Lower leg skin (tissue), 4 donors: Measurements from ENCODE around the gene CSN1S1. TPM values are rescaled to one million over a fixed set of nuclear protein-coding genes. Genes with fewer than 3 reads are reported as not detected.

Experiments used
- DNase-seq, 2 donors: peaks; one replicate each; pipeline ENCODE4 v3.0.0-alpha.2; 2019; ENCODE audit warnings: low spot score in 2 of 2
- H3K4me3 ChIP-seq: fragments of 200-600 bp; sonication (generic); 2 replicates; pipeline ENCODE4 v1.5.1; 2017; ENCODE audit warnings: mild to moderate bottlenecking, low read depth; ENCODE audit not compliant: poor library complexity, severe bottlenecking
- POLR2A ChIP-seq, 2 donors: fragments of 450-650 bp; IDR thresholded peaks; one replicate each; pipeline ENCODE4 v1.6.1; 2016 to 2017; ENCODE audit warnings: antibody characterized with exemption in 2 of 2, mild to moderate bottlenecking in 1 of 2, moderate library complexity in 1 of 2
- WGBS, 2 donors: methylation state at CpG; one replicate each; pipeline ENCODE4 v1.1.5; 2018; 5-methylcytosine and 5-hydroxymethylcytosine counted together
- intact Hi-C: fragments of 100-400 bp; cut with DNase I; formaldehyde crosslinking; loops from one replicate; pipeline ENCODE4 v1.15.0; 2023; ENCODE audit warnings: low total_unique reads
- total RNA-seq, 4 donors: library from RNA; depleted of rRNA; stranded (reverse); fragments of >200 nt; gene quantifications; one replicate each; pipeline ENCODE4 v1.1.0, GENCODE V29; 2016
- TF ChIP-seq, protein P1 (sequence below), 3 donors: fragments of 450-650 bp; IDR thresholded peaks; one replicate each; pipeline ENCODE4 v1.5.1; 2016; ENCODE audit warnings: antibody characterized with exemption in 3 of 3, mild to moderate bottlenecking in 3 of 3, moderate library complexity in 2 of 3

Gene CSN1S1, protein sequence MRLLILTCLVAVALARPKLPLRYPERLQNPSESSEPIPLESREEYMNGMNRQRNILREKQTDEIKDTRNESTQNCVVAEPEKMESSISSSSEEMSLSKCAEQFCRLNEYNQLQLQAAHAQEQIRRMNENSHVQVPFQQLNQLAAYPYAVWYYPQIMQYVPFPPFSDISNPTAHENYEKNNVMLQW
- 1 to 10 TPM in 1 of 4 donors, not detected in 3; 3.7 TPM for total RNA-seq

DNA sequence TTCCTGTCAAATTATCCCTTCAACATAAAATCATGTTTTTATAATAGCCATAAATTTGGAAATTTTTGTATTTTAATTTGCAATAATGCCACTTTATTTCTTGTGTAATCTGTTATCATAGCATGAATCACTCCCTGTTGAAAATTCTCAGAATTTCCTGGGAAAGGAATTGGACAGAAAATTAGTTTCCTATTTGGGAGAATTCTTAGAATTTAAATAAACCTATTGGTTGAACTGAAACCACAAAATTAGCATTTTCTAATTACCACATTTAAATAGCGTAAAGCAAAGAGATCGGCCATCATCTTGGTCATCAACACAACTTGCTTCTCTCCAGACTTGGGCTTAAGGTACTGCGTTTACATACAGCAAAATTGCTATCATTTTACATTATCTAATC, at the start of gene CSN1S1:
Gene CSN1S1, plus strand, starts transcription at position 301 of the 400 bp plus-strand sequence. CDS start 1,488 bp downstream, outside the sequence.
- 96 to 97% methylated on average over 3 of the region's 3 CpGs for WGBS, 2 donors
- no peak within 1 kb of the TSS for H3K4me3 ChIP-seq
- no peak for DNase-seq
- intact Hi-C loops, result no loop called here
- TF ChIP-seq POLR2A (IDR thresholded peaks at IDR 0.05), result no peak
- TF ChIP-seq, protein P1, sequence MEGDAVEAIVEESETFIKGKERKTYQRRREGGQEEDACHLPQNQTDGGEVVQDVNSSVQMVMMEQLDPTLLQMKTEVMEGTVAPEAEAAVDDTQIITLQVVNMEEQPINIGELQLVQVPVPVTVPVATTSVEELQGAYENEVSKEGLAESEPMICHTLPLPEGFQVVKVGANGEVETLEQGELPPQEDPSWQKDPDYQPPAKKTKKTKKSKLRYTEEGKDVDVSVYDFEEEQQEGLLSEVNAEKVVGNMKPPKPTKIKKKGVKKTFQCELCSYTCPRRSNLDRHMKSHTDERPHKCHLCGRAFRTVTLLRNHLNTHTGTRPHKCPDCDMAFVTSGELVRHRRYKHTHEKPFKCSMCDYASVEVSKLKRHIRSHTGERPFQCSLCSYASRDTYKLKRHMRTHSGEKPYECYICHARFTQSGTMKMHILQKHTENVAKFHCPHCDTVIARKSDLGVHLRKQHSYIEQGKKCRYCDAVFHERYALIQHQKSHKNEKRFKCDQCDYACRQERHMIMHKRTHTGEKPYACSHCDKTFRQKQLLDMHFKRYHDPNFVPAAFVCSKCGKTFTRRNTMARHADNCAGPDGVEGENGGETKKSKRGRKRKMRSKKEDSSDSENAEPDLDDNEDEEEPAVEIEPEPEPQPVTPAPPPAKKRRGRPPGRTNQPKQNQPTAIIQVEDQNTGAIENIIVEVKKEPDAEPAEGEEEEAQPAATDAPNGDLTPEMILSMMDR (IDR thresholded peaks at IDR 0.05), result no peak

DNA sequence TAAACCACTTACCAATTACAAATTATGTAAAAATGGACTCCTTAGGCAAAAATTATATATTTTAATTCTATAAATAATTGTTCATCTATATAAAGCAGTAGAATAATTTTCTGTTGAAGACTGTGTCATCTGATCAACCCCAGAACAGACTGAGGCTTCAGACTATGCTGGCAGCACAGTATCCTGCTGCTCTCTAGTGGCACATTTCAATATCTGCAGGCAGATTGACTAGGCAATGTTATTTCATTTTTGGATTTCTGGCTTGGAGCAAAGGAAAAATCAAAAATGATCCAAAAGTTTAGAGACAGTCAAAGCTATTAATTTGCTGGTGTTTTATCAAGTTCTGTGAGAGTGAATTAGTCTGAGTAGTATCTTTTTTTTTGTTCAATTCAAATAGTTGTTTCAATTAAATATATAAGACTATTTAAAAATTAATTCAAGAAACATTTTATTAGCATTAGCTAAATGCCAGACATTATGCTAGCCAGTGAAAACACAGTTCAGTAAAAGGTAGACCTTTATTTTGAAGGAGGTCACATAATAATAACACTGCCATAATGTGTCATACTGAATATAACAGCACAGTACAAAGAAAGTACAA, 49.6 kb upstream of the CSN1S1 start:
- no peak overlapping the region for H3K4me3 ChIP-seq
- TF ChIP-seq, protein P1 (IDR thresholded peaks at IDR 0.05), result no peak
- TF ChIP-seq POLR2A (IDR thresholded peaks at IDR 0.05), result no peak
- peak in 1 of 2 donors; percentile 19 for DNase-seq
- intact Hi-C loops, result loop anchor here (5.0 kb wide), 1 partner anchor 189 kb away; no protein-coding TSS in a partner anchor

DNA sequence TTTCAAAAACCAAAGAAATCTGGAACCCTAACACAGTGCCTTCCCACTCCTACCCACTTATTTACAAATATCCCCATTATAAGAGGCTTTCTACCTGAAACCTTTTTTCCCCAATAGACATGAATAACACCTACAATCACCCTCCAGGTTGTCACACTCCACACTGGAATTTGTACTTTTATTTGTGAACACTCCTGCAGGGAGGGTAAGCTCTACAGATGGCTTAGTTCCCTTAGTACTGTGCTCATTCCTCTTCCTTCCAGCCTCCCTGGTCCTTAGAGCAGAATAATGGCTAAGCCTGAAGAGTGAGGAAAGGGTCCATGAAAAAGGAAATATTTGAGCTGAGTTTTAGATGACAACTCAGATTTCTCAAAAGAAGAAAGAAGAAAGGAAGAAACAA, 48.7 kb upstream of the CSN1S1 start:
- TF ChIP-seq, protein P1 (IDR thresholded peaks at IDR 0.05), result no peak
- no peak for TF ChIP-seq POLR2A (IDR thresholded peaks at IDR 0.05)
- intact Hi-C loops, result loop anchor here (5.0 kb wide), 1 partner anchor 190 kb away; no protein-coding TSS in a partner anchor
- DNase-seq, result no peak
- no peak overlapping the region for H3K4me3 ChIP-seq

DNA sequence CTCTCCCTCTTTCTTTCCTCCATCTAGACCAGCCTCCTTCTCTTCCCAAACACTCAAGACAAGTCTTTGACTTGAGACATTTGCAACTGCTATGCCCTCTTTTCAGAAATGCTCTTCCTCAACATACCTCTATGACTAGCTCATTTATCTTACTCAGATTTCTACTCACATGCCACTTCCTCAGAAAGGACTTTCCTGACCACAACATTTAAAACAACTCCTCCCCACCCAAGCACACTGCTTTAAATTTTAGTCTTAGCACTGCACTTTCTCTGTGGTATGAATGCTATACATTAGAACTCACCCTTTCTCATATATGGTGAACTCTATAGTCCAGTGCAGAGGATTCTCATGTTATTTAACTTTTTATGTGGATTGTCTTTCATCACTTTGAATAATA, 42.5 kb upstream of the CSN1S1 start:
- intact Hi-C loops, result no loop called here
- no peak overlapping the region for H3K4me3 ChIP-seq
- no peak for DNase-seq
- no peak for TF ChIP-seq POLR2A (IDR thresholded peaks at IDR 0.05)
- TF ChIP-seq, protein P1 (IDR thresholded peaks at IDR 0.05), result no peak

DNA sequence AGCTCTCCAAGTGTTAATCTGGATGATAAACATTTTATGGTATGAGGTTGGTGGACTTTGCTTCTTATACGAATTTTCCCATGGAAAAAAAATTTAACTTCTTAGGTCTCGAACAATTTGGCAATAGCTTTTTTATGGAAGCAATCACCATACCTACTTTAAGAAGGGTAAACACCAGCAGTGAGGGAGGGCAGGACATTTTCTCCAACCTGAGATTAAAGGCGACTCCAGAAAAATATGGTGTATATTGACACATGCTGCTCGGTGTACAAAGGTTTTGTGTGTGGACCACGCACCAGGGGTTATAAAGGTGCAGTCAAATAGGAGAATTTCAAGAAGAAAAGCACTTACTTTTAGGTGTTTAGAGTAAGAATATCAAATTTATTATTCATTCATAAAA, 36.7 kb upstream of the CSN1S1 start:
- 61 to 91% methylated on average over 5 of the region's 5 CpGs for WGBS, 2 donors
- no peak for TF ChIP-seq POLR2A (IDR thresholded peaks at IDR 0.05)
- TF ChIP-seq, protein P1 (IDR thresholded peaks at IDR 0.05), result no peak
- H3K4me3 ChIP-seq, result no peak overlapping the region
- intact Hi-C loops, result no loop called here
- no peak for DNase-seq

DNA sequence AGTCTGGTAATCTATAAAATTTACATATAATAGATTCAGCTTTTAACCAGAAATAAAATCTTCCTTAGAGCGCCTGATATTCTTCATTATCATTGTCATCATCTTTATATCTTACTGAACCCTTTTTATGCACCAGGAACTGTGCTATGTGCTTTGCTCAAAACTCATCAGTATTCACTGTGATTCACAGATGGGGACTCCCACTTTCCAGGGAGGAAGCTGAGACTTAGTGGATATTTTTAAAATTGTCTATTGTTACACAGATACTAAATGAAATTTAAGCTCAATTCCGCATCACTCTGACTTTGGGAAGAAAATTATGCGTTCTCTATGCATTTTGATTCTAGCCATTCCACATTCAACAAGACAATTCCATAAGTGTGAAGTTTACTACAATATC, 36.1 kb upstream of the CSN1S1 start:
- no peak for DNase-seq
- WGBS, 2 donors, result 89 to 95% methylated on average over 3 of the region's 3 CpGs
- intact Hi-C loops, result no loop called here
- TF ChIP-seq, protein P1 (IDR thresholded peaks at IDR 0.05), result no peak
- TF ChIP-seq POLR2A (IDR thresholded peaks at IDR 0.05), result no peak
- no peak overlapping the region for H3K4me3 ChIP-seq
